ENCODE data around the gene ARAF. TPM values are rescaled to one million over a fixed set of nuclear protein-coding genes. Genes with fewer than 3 reads are reported as not detected.
A peak's percentile ranks its signal among the peaks of the same experiment; 100 is the strongest.
"Not testable (repeated sequence)": the region's sequence is repeated elsewhere in the genome, so short reads cannot be mapped to it uniquely, and the experiment has no call there.

ARAF gene
- 20.5 and 21.8 TPM in 2 replicates for total RNA-seq (2014; rRNA removed; shearing (Covaris generic))

GRCh38 chrX:47560934-47561658, at the start of gene ARAF:
ARAF (plus strand) TSS chrX:47561205; CDS start chrX:47562968, 1,763 bp downstream.
- Histone ChIP-seq H3K4me3 (peak within 1 kb of the TSS; percentile 90), H3K9me3 (replicated peaks) (no peaks in the 10 kb centered on the region), H3K36me3 (0 out of 2 replicates have a peak, but pooled peaks cover 2% of the 10 kb centered on the region), H3K27me3 (no peaks in the 10 kb centered on the region), H3K4me1 (no peaks in the 10 kb centered on the region), H3K27ac (peak within 1 kb of the TSS; percentile 94)
- peak; percentile 97 for DNase-seq

- not testable (repeated sequence) for H3K9me3 ChIP-seq (replicated peaks); H3K27ac ChIP-seq; H3K27me3 ChIP-seq; DNase-seq; H3K4me1 ChIP-seq; H3K4me3 ChIP-seq; H3K36me3 ChIP-seq
These were observed 48.6 kb upstream of the ARAF start for GRCh38 chrX:47512383-47512782.

GRCh38 chrX:47513034-47513965, 47.7 kb upstream of the ARAF start:
- peak; percentile 5 to 12 for DNase-seq
- H3K27ac ChIP-seq; H3K4me1 ChIP-seq; H3K27me3 ChIP-seq; H3K36me3 ChIP-seq; H3K9me3 ChIP-seq (replicated peaks): not testable (repeated sequence)
- peak overlapping the region; percentile 54 for H3K4me3 ChIP-seq

GRCh38 chrX:47514533-47515235, 46.3 kb upstream of the ARAF start:
- H3K27ac ChIP-seq = no peak overlapping the region
- no peaks in the 10 kb centered on the region for H3K9me3 ChIP-seq (replicated peaks)
- no peaks in the 10 kb centered on the region for H3K36me3 ChIP-seq
- H3K4me1 ChIP-seq = no peaks in the 10 kb centered on the region
- no peak for DNase-seq
- no peaks in the 10 kb centered on the region for H3K27me3 ChIP-seq
- no peak overlapping the region for H3K4me3 ChIP-seq

GRCh38 chrX:47515941-47516665, 44.9 kb upstream of the ARAF start:
- H3K4me3 ChIP-seq = no peak overlapping the region
- no peak overlapping the region for H3K27ac ChIP-seq
- DNase-seq = no peak
- no peaks in the 10 kb centered on the region for H3K27me3 ChIP-seq
- H3K36me3 ChIP-seq = no peaks in the 10 kb centered on the region
- H3K9me3 ChIP-seq (replicated peaks) = no peaks in the 10 kb centered on the region
- H3K4me1 ChIP-seq = no peaks in the 10 kb centered on the region

GRCh38 chrX:47518144-47518543, 42.9 kb upstream of the ARAF start:
- no peak for DNase-seq
- Histone ChIP-seq H3K36me3 (no peaks in the 10 kb centered on the region), H3K4me3 (no peak overlapping the region), H3K27me3 (no peaks in the 10 kb centered on the region), H3K4me1 (no peaks in the 10 kb centered on the region), H3K9me3 (replicated peaks) (no peaks in the 10 kb centered on the region), H3K27ac (no peak overlapping the region)

GRCh38 chrX:47523297-47523696, 37.7 kb upstream of the ARAF start:
- no peaks in the 10 kb centered on the region for H3K9me3 ChIP-seq (replicated peaks)
- H3K4me1 ChIP-seq = no peaks in the 10 kb centered on the region
- H3K4me3 ChIP-seq = peak overlapping the region; percentile 62
- no peaks in the 10 kb centered on the region for H3K36me3 ChIP-seq
- H3K27me3 ChIP-seq = no peaks in the 10 kb centered on the region
- DNase-seq = peak; percentile 68 to 80
- no peak overlapping the region for H3K27ac ChIP-seq

GRCh38 chrX:47523713-47524166, 37.3 kb upstream of the ARAF start:
- Histone ChIP-seq H3K4me1 (no peaks in the 10 kb centered on the region), H3K27ac (peak overlapping the region; percentile 36)
- no peak for DNase-seq

GRCh38 chrX:47529548-47529947, 31.5 kb upstream of the ARAF start:
- Histone ChIP-seq H3K36me3 (no peaks in the 10 kb centered on the region), H3K4me3 (no peak overlapping the region), H3K27ac (no peak overlapping the region), H3K4me1 (no peaks in the 10 kb centered on the region), H3K9me3 (replicated peaks) (no peaks in the 10 kb centered on the region), H3K27me3 (no peaks in the 10 kb centered on the region)
- no peak for DNase-seq

More at GRCh38 chrX:47523713-47524166, 37.3 kb upstream of the ARAF start:
- H3K27me3 ChIP-seq = no peaks in the 10 kb centered on the region
- no peaks in the 10 kb centered on the region for H3K9me3 ChIP-seq (replicated peaks)
- no peaks in the 10 kb centered on the region for H3K36me3 ChIP-seq
- H3K4me3 ChIP-seq = peak overlapping the region; percentile 62

GRCh38 chrX:47530049-47530448, 31.0 kb upstream of the ARAF start:
- Histone ChIP-seq H3K9me3 (replicated peaks) (no peaks in the 10 kb centered on the region), H3K36me3 (no peaks in the 10 kb centered on the region), H3K4me1 (no peaks in the 10 kb centered on the region), H3K27ac (no peak overlapping the region), H3K27me3 (no peaks in the 10 kb centered on the region), H3K4me3 (no peak overlapping the region)
- DNase-seq = no peak

GRCh38 chrX:47539860-47540259, 21.1 kb upstream of the ARAF start:
- H3K4me3 ChIP-seq = no peak overlapping the region
- DNase-seq = no peak
- H3K27ac ChIP-seq = no peak overlapping the region
- no peaks in the 10 kb centered on the region for H3K36me3 ChIP-seq
- no peaks in the 10 kb centered on the region for H3K27me3 ChIP-seq
- no peaks in the 10 kb centered on the region for H3K4me1 ChIP-seq
- H3K9me3 ChIP-seq (replicated peaks) = no peaks in the 10 kb centered on the region

- peak; percentile 78 to 87 for DNase-seq
These were observed 20.1 kb upstream of the ARAF start for GRCh38 chrX:47540754-47541538.

GRCh38 chrX:47543496-47543895, 17.5 kb upstream of the ARAF start:
- H3K27me3 ChIP-seq = no peaks in the 10 kb centered on the region
- no peaks in the 10 kb centered on the region for H3K4me1 ChIP-seq
- DNase-seq = no peak
- H3K4me3 ChIP-seq = no peak overlapping the region
- no peaks in the 10 kb centered on the region for H3K9me3 ChIP-seq (replicated peaks)
- H3K27ac ChIP-seq = no peak overlapping the region
- H3K36me3 ChIP-seq = no peaks in the 10 kb centered on the region

More at GRCh38 chrX:47540754-47541538, 20.1 kb upstream of the ARAF start:
- Histone ChIP-seq H3K36me3 (no peaks in the 10 kb centered on the region), H3K27ac (no peak overlapping the region), H3K4me1 (no peaks in the 10 kb centered on the region), H3K27me3 (no peaks in the 10 kb centered on the region), H3K4me3 (no peak overlapping the region), H3K9me3 (replicated peaks) (no peaks in the 10 kb centered on the region)
